Measurements from ENCODE around the gene PXYLP1.

Gene PXYLP1

DNA sequence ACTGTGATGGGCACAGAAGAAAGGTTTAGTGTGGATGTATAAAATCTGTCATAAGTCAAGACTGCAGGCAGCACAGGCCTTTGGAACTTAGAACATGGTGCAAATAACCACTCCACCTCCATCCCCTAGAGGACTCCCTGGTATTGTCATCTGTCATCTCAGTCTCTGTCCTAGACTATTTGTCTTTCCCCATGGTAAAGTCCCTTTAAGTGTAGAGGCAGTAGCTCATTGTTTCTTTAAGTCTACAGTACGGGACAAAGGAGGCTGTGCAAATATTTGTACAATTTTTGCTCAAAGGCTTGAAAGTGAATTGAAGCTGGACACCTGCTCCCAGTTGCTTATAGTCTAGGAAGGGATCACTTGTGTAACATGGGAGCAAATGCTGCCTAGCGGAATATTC lies 3.2 kb upstream of the PXYLP1 start:
- DNase-seq (ENCODE audit: low spot score) = peak; percentile 51

DNA sequence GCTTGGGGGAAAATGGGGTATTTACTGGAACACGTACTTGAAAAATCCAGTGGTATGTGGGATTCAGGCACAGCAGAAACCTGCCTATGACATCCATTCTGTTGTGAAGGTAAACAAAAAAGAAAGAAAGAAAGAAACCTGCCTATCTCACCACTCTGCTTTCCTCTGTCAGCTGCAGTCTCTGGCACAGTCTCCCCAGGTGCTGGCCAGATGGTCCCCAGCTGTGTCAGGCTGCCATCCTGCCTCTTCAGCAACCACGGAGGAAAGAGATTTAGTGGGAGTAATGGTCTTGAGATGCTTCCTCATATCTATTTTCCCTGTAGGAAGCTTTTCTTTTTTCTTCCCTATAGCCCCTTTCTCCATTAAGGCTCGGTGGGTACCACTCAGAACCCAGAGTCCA lies 2.5 kb upstream of the PXYLP1 start:
- DNase-seq (ENCODE audit: low spot score) = no peak

DNA sequence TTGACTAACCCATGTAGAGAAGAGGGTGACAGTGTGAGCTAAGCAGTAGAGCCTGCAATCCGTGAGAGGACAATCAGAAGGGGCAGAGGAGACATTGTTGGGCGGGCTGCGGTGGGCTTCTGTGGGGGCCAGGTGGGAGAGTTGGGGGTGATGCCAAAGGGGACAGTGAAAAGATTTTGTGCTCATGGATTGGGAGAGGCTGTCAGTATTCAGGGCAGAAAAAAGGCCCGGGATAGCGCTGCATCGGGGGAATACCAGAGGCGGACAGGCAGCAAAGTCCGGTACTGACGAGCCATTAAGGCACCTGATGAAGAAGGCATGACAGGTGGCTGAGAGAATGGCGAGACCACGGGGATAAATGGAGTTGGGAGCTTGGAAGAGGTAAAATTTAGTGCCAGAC lies 1.3 kb upstream of the PXYLP1 start:
- DNase-seq (ENCODE audit: low spot score) = no peak

DNA sequence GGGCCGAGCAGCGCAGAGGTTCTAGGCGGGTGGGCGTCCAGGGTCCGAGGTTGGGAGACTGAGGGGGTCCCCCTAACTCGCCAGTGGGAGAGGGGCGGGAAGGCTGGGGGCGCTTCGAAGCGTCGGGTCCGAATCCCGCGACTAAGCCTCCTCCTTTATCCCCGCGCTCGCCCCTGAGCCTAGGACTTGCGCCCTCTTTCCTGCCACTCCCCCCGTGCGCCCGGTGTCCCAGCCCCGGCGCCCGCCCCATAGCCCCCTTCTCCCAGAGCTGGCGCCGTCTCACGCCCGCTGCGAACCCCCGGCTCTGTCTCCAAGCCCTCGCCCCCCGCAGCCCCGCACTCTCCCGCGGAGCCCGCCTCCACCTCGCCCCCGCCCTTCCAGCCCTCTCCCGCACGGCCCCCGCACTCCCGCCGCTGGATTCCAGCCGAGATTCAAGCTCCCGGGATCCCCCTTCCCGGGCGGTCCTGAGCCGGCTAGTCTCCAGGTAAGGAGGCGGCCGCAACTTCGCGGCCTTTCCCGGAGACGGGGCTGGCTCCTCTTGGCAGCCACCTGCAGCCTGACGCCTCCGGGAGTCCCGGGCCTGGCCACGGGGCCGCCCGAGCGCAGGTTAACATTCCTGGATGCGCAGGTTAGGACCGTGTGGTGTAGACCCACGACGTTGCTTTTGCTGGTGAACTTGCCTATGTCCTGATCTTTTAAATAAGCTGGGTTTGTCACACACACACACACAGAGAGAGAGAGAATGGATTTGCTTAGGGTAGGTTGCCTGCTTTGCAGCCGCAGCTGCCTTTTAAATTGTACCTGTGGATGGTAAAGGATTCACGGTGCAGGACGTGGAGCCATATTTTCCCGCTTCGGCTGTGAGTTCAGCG lies 563 bp downstream of the PXYLP1 start:
- peak; percentile 39 for DNase-seq (ENCODE audit: low spot score)

DNA sequence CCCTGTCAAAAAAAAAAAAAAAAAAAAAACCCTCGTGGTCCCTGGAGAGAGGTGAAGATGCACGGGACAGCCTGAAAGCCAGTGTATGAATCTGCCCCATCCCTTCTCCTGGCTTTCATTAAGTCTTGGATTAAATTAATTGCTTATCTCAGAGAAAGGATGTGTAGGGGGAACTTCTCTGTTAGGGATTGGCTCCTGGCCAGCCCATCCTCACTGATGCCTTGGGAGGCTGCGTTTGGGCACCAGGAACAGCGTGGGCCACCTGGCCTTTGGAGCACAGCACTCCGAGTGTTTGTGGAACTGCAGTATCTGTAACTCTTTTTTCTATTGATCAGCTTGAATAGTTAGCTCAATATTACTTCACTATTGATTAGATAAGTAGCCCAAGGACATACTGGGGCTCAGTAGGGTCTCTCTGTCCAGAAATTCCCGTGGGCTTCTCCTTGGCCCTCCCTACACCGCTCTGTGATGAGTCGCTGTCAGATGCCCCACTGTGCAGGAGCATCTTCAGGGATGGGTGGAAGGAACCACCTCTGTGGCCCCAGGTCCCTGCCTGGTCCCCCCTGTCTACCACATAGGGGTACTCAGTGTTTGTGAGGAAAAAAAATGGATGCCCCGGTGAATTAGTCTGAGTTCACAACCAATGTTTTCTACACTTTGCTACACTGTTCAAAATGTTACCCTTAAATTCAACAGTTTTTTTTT lies 2.0 kb downstream of the PXYLP1 start:
- no peak for DNase-seq (ENCODE audit: low spot score)

DNA sequence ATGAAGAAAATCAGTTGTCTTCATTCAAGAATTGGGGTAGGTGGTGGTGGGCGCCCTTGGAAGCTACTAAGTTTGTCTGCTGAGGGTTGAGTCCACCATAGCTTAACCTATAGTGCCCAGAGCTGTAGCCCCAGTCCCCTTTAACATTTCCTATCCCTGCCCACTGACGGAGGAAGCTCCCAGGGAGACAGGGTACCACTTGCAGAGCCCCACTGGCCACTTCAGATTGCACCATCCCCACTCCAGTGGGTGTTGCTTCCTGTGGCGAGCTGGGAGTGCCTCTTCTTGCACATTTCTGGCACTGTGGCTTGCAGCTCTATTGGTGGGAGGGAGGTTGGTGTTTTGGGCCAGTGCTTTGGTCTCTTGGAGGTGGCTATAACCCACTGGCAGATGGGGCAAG lies 2.7 kb downstream of the PXYLP1 start:
- no peak for DNase-seq (ENCODE audit: low spot score)

DNA sequence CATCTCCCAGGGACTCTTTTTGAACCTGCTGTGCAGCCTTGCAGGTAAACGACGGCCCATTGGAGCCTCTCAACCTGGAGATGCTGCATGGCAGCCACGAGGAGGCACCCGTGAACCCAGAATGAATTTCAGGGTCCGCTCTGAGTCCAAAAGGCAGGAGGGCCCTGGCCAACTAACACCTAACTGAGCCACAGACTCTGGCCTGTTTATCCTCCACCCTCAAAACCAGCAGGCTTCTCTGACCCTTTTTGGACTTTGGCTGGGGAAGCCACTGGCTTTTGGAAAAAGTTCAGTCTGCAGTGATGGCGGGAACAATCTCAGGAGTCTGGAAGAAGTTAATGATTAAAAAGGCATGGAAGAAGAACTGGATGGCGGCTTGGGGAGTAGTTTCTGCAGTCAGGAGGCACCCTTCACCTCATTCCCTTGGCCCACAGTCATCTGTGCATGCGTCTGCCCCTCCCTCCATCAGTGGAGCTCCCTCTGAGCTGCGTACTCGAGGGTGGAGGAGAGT lies 4.1 kb downstream of the PXYLP1 start:
- DNase-seq (ENCODE audit: low spot score) = no peak

DNA sequence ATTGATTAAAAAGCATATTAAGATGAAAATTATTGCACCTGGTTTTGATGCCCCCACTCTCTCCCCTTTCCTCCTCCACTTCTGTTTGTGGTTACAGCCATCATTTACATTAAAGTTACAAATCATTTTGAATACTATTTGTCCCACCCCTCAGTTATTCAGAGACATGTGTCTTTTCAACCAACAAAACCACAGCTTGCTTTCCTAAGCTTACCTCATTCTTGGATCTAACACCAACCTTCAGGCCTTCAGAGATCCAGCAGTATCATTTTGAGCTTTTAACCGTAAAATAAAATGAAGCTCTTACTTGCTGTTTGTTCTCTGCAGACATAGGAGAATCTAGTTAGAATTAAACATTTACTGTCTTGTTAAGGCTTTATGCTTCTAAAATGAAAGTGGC lies 4.7 kb downstream of the PXYLP1 start:
- no peak for DNase-seq (ENCODE audit: low spot score)

DNA sequence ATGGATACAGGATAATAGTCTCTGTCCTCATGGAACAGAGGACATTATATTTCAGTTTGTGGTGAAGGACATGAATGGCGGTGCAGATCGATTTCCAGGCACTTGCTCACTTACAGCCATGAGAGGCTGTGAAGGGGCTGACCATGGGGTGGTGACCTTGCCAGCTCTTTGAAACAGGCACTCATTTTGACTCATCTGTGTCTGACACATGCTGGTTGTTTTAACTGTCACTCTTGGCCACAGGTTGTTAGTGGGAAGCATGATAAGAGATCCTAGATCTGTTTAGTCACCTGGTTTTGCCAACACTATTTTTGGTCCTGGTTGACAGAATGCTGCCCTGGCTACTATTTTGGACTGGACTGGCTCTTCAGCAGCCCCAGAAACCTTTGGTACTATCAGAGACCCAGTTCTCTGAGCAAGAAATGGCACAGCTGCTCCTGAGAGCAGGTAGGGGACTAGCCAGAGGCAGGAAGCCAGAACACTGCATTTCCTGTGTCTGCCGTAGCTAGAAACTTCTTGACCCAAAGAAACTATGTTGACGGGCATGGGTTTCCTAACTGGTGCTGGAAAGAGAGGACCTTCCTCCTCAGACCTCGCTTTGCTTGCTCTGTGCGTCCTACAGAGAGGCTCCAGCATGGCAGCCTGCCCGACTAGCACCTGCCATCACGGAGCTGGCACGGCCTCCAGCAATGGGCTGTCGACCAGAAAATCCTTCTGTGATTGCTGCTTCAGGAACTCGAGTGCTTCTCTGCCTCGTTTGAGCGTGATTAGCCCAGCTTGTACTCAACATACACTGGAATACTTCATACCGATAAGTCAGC lies 6.3 kb downstream of the PXYLP1 start:
- no peak for DNase-seq (ENCODE audit: low spot score)

DNA sequence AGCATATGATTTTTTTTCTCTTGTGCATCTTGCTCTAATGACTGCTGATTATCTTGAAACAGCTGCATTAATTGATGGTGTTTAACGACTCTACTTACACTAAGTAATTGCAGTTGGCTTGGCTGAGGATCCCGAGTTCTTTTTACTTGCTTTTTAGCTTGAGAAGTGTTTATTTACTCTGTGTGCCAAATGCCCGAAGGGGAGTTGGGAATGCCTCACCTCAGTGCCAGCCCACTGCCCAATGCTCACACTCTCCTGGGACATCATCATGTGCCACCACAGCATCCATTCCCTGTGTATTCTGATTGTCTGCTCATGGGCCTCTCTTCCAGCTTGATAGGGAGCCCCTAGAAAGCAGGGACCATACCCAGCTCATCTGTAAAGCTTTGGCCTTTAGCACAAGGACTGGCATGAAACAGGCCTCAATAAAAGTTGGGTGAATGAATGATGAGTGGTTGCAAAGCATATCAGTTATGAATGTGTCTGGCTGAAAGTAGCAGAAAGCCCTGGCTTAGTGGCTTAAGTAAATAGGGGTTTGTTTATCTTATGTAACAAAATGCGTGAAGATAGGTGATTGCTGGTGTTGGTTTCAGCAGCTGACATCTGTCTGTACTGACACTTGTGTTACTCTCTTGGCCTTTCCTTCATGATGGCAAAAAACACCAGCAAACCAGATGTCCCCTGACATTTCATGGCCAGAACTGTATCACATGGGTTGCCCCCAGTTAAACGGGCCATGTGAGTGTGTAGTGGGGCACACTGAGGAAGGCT lies 8.1 kb downstream of the PXYLP1 start:
- DNase-seq (ENCODE audit: low spot score) = no peak

DNA sequence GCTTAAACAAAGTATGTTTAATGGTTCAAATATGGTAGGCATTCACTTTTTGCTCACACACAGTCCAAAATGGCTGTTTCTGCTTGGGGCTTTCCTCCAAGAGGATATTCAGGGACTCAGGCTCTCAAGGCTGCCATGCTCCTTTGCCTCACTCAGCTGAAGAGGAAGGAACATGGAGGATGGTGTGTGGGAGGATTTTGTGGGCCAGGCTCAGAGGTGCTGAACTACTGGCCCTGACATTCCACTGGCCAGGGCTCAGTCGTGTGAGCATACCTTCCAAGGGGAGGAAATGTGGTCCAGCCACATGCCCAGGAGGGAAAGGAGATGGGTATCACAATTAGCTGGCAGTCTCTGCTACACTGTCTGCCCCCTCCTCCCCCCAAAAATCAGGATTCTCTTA lies 8.7 kb downstream of the PXYLP1 start:
- no peak for DNase-seq (ENCODE audit: low spot score)

DNA sequence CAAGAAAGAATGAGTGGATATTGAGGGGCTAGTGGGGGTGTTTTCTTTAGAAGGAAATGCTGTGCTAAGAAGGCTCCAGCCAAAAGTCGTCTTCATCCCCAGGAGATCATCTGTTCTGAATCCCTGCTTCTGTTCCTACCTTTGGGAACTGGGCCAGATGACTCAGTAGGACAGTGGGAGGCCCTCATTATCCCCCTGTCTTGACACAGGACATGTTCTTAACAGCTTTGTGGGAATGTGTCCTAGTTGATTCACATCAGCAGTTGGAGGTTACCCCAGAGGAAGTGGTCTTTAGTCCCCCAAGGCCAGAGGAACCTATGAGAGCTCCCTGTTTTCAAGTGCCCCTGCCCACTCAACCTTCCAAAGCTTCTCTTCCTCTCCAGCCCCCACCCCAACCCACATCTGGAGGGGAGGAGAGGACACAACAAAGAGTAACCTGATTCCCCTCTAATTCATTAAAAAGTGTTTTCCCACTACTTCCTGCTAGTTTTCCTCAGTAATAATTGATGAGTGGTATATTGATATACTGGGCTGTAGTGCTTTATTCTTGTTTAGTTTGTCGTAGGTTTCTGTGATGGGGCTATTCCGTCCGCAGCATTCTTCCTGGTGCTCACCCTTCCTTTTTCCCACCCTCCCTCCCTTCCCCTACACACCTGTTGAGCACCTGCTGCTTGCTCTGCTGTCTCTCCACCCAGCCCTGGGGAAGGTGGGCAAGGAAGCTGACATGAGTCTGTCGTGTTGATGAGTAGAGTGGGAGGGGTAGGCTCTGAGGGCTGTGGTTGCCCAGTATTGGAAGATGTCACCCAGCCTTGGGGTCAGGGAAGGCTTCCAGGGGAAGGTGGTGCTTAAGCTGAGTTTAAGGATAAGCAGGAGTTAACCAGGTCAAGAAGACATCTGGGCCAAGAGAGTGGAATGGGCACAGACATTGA lies 9.3 kb downstream of the PXYLP1 start:
- no peak for DNase-seq (ENCODE audit: low spot score)

DNA sequence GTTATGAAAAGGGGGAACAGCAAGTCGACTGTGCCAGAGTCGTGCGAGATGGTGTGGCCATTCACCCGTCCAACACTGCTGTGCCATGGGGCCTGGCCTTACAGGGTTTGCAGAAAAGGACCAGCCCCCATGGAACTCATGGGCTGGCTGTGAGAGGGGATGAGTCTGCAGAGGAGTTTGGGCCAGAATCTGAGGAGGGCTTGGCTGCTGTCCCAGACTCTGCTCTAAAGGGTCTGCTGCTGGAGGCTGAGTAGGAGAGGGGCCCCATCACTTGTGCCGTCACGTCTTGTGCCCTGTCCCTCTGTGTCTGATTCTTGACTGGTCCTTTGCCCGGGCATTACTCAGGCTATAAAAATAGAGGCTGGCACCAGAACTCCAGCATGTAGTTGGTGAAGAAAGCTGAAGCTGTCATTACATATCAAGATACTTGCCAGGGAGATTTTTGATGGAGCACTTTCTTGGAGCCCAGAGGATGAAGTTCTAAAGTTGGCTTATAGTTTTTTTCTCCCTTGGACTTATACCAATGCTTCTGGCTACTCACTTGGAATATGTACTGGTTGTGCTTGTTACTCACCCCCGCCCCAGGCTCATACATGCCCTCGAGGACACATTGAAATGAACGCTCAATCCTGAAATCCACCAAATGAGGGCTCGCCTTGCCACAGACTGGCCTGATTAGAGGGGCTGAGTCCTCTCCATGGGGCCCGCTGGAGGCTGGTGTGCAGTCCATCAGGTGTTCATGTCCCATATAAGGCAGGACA lies 10.2 kb downstream of the PXYLP1 start:
- no peak for DNase-seq (ENCODE audit: low spot score)

DNA sequence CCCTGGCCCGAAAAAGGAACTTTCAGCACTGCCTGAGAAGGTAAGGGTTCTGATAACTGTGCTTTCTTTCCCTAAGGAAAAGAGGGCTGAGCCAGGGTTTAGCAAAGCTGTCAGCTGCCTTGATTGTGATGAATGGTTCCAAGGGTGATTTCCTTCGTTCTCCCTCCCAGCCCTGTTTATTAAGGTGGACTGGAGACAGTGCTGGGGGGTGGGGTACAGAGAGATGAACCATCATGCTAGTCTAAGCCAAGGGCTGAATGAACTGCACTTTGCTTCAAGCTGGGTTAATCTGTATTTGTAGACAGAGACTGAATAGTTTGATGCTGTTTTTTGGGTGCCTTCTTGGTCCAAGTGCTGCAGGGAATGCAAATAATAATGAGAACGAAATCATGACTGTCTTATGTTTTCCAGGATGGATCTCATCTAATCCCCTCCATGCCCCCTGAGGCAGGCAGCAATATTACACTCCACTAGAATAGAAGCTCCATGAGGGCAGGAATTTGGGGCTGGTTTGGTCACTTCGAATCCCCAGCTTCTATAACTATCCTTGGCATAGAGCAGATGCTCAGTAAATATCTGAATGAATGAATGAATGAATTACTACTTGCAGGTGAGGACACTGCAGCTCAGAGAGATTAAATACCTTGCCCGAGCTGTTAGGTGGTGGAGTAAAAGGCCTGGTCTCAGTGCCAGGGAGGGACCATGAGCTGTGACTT lies 10.9 kb downstream of the PXYLP1 start:
- DNase-seq (ENCODE audit: low spot score) = no peak

DNA sequence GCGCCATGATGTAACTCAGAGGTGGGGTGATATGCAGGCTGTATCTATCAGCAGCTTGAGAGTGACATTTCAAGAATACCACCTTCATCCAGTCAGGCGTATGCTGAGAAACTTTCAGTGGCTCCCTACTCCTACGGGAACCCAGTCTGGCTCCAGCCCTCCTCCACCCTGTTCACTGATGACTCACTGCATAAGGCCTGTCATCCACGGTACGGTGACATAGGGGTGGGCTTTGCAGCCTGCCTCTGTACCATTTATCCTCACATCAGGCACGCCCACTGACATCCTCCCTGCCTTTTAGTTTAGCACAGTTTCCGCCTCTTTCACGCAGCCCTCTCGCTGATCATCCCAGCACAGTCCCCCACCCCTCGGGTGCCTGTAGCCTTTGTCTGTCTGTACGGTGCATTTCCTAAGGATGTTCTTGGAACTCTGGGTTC lies 11.7 kb downstream of the PXYLP1 start:
- DNase-seq (ENCODE audit: low spot score) = no peak

DNA sequence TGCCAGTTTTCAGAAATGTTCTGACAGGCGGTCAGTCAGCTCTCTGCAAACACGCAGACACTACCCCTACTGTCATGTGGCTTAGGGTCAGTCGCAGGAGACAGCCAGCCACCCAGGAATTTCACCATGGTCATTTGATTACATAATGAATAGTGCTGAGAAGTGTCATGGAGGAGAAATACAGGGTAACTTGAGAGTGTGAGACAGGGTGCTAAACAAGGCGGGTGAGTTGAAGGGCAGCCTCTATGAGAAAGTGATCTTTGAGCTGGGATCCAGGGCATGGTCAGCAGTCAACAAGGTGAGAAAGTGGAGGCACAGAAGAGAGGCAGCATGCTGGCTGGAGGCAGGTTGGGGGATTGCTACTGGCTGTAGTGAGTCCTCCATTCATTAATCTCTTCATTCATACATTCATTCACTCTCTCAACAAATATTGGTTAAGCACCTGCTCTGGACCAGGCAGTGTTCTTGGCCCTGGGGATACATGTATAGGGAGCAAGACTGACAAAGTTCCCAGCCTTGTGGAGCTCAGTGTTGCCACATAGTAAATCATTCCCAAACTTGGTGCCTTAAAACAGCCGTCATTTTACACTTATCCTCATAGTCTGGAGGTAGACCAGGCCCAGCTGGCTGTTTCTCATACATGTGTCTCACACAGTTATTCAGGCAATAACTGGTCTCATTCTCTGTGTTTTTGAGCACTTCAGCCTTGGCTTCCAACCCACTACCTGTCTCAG lies 14.8 kb downstream of the PXYLP1 start:
- no peak for DNase-seq (ENCODE audit: low spot score)

DNA sequence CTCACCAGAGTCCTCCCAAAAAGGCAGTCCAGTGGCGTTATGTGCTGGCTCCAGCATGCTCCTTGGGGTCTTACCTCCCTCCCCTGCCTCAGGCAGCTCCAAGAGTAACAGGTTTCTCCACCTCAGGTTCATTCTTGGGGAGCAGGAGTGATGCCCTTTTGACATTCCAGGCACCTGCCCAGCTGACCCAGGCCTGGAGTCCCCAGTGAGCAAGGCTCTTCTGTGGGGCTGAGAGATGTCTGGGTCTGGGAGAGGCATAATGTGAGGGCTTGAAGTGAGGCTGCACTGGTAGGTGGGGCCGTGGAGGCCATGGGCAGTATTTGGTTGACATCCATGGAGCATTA lies 15.3 kb downstream of the PXYLP1 start:
- DNase-seq (ENCODE audit: low spot score) = no peak

DNA sequence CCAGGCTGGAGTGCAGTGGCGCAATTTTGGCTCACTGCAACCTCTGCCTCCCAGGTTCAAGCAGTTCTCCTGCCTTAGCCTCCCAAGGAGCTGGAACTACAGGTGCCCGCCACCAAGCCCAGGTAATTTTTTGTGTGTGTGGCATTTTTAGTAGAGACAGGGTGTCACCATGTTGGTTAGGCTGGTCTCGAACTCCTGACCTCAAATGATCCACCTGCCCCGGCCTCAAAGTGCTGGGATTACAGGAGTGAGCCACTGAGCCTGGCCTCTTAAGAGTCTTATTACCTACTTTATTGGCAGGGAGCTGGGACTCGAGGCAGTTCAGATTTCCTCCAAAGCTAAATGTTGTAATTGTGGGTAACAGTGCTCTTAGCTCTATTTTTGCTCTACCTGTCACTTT lies 16.4 kb downstream of the PXYLP1 start:
- DNase-seq (ENCODE audit: low spot score) = no peak
